ENCODE data around the gene SLC6A2.

The SLC6A2 gene

DNA sequence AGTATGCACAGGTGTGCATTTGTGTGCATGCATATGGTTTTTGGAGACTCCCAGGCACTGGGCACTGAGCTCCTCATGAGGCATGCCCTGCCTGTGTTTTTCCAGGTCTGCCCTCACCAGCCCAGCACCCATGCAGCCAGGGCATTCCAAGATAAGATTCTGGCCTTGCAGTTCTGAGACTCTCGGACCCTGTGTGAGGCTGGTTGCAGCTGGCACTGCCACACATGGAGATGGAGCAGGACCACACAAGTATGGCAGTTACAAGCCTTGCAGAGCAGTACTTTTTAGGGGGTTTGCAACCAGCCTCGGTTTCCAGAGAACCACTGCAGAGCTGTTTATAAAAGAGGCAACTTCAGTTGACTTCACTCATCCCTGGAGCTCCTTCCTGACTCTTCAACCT, 10.2 kb downstream of the SLC6A2 start:
- ChIA-PET POLR2A (no interaction called here), CTCF (interaction anchor here (0.7 to 2.1 kb wide), 2 partner anchors 9 to 22 kb away, joined by 3 to 4 read pairs; no protein-coding TSS in a partner anchor)
- TF ChIP-seq, protein P1, sequence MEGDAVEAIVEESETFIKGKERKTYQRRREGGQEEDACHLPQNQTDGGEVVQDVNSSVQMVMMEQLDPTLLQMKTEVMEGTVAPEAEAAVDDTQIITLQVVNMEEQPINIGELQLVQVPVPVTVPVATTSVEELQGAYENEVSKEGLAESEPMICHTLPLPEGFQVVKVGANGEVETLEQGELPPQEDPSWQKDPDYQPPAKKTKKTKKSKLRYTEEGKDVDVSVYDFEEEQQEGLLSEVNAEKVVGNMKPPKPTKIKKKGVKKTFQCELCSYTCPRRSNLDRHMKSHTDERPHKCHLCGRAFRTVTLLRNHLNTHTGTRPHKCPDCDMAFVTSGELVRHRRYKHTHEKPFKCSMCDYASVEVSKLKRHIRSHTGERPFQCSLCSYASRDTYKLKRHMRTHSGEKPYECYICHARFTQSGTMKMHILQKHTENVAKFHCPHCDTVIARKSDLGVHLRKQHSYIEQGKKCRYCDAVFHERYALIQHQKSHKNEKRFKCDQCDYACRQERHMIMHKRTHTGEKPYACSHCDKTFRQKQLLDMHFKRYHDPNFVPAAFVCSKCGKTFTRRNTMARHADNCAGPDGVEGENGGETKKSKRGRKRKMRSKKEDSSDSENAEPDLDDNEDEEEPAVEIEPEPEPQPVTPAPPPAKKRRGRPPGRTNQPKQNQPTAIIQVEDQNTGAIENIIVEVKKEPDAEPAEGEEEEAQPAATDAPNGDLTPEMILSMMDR (IDR thresholded peaks at IDR 0.05; ENCODE audit: control extremely low read depth, extremely low read depth, low read depth, missing control alignments) = no peak
- no peak for DNase-seq (ENCODE audit: extremely low spot score)

- no peak for DNase-seq (ENCODE audit: extremely low spot score)
- ChIA-PET POLR2A (no interaction called here), CTCF (interaction anchor here (1.1 to 2.1 kb wide), 3 partner anchors 10 to 79 kb away, joined by 3 to 4 read pairs (median 3); no protein-coding TSS in a partner anchor)
- TF ChIP-seq, protein P1 (IDR thresholded peaks at IDR 0.05; ENCODE audit: control extremely low read depth, extremely low read depth, low read depth, missing control alignments) = no peak
Measured at GRCh38 chr16:55667753-55668152, 12.0 kb downstream of the SLC6A2 start.

DNA sequence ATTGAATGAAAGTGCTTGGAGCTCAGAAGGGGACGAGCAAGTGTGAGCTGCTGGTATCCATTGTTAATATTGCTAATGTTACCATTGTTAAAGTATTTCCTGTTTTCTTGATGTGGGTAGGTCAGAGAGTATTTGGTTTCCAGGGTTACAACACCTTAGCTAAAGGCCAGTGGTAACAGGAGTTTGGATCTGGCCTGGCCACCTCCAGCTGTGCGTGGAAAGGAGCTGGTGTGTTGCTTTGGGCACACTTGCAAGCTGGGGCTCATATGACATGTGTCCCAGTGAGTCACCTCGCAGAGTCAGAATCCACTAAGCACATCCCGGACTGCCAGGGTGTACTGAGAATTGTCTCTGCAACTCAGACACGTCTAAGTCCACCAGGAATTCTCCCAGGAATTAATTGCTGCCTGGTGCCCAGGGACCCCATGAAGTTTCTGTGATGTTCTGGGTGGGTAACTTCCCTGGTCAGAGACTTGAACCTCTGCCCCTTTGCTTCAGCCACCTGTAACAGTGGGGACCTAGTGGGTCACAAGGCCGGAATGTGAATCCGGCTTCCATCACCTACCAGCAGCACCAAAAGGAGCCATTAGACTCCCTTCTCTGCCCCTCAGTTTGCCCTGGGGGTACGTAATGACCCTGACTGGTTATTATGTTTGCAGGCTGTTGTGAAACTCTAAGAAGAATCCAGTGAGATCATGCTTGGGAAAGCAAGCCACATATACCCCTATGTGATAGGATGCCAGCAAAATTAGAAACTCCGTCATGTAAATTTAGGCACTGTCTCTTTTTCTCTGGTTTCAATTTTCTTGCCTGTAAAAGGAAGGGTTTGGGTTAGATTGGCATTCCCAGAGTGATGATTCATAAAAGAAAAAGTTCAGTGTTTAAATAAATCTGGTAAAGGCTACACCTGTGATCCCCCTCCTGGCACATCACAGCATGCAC, 12.8 kb downstream of the SLC6A2 start:
- DNase-seq (ENCODE audit: extremely low spot score) = no peak
- ChIA-PET POLR2A (no interaction called here), CTCF (interaction anchor here (1.1 to 2.1 kb wide), 3 partner anchors 9 to 78 kb away, joined by 3 to 4 read pairs (median 3); no protein-coding TSS in a partner anchor)
- TF ChIP-seq, protein P1 (IDR thresholded peaks at IDR 0.05; ENCODE audit: control extremely low read depth, extremely low read depth, low read depth, missing control alignments) = no peak

DNA sequence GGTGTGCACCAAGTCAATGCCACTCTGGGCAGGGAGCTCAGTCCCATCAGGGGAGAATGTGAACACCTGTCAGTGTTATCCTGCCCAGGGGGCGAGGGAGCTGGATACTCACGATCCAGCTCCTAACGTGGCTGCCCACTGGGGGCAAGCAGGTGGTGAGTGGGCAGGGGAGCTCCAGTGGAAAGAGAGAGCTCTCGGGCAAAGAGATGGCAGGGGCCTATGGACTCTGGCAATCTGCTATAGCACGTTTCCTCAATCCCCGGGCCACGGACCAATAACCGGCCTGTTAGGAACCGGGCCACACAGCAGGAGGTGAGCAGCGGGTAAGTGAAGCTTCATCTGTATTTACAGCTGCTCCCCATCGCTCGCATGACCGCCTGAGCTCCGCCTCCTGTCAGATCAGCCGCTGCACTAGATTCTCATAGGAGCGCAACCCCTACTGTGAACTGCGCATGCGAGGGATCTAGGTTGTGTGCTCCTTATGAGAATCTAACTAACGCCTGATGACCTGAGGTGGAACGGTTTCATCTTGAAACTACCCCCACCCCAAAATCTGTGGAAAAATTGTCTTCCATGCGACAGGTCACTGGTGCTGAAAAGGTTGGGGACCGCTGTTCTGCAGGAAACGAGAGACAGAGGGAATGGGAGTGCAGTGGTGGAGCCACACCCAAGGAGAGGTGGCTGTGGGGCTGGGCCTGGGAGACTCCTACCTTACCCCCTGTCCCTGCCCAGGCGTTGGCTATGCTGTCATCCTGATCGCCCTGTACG, 15.6 kb downstream of the SLC6A2 start:
- TF ChIP-seq, protein P1 (IDR thresholded peaks at IDR 0.05; ENCODE audit: control extremely low read depth, extremely low read depth, low read depth, missing control alignments) = no peak
- ChIA-PET CTCF (interaction anchor here (2.9 kb wide), 1 partner anchor 207 kb away, joined by 12 read pairs; no protein-coding TSS in a partner anchor), POLR2A (no interaction called here)
- no peak for DNase-seq (ENCODE audit: extremely low spot score)

- DNase-seq (ENCODE audit: extremely low spot score) = no peak
- CTCF ChIA-PET = interaction anchor here (2.9 kb wide), 1 partner anchor 207 kb away, joined by 12 read pairs; no protein-coding TSS in a partner anchor
- TF ChIP-seq, protein P1 (IDR thresholded peaks at IDR 0.05; ENCODE audit: control extremely low read depth, extremely low read depth, low read depth, missing control alignments) = no peak
- POLR2A ChIA-PET = no interaction called here
Measured at GRCh38 chr16:55671974-55672280, 16.1 kb downstream of the SLC6A2 start.

DNA sequence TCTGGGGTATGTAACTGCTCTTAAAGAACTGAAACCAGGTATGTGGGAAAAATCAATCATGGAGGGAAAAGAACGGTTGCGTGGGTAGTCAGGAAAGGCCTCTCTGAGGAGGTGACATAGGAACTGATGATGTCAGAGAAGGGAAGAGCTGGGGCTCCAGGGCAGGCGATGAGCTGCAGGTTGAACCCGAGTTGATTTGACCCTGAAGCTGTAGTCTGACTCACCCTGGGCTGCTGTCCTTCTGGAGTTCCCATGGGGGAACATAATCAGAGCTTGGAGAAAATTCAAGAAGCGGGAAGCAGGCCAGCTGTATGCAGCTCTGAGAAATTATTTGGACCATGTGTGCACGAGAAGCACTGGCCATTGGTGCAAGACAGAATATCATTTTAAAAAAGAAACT, 16.7 kb downstream of the SLC6A2 start:
- TF ChIP-seq, protein P1 (IDR thresholded peaks at IDR 0.05; ENCODE audit: control extremely low read depth, extremely low read depth, low read depth, missing control alignments) = no peak
- ChIA-PET CTCF (interaction anchor here (2.9 kb wide), 1 partner anchor 208 kb away, joined by 12 read pairs; no protein-coding TSS in a partner anchor), POLR2A (no interaction called here)
- DNase-seq (ENCODE audit: extremely low spot score) = no peak

Measured in GM10248 (cell line).